HG02840 (cell line): Measurements from ENCODE around the gene ADAMTS16.

Source experiments
- ATAC-seq: cut with Tn5 transposase; IDR thresholded peaks from one replicate; pipeline ENCODE4 v1.9.1; 2021; ENCODE audit warnings: mild to moderate bottlenecking, moderate library complexity, moderate number of reproducible peaks; ENCODE audit not compliant: unreplicated experiment, low FRiP score

Gene ADAMTS16

GRCh38 chr5:5367739-5368138 is 227.6 kb downstream of the ADAMTS16 start:
- no peak for ATAC-seq

GRCh38 chr5:5369051-5369605 is 229.0 kb downstream of the ADAMTS16 start:
- ATAC-seq = no peak
